ENCODE results near the gene PAPOLB.
"Not testable (repeated sequence)": the region's sequence is repeated elsewhere in the genome, so short reads cannot be mapped to it uniquely, and the experiment has no call there.

The PAPOLB gene

GRCh38 chr7:4861673-4862072 lies at the start of gene PAPOLB:
Gene PAPOLB, minus strand, starts transcription at chr7:4862030. Its CDS starts 220 bp downstream, at chr7:4861810.
- no peak for DNase-seq (ENCODE audit: low read depth in 3 of 3)

DNA sequence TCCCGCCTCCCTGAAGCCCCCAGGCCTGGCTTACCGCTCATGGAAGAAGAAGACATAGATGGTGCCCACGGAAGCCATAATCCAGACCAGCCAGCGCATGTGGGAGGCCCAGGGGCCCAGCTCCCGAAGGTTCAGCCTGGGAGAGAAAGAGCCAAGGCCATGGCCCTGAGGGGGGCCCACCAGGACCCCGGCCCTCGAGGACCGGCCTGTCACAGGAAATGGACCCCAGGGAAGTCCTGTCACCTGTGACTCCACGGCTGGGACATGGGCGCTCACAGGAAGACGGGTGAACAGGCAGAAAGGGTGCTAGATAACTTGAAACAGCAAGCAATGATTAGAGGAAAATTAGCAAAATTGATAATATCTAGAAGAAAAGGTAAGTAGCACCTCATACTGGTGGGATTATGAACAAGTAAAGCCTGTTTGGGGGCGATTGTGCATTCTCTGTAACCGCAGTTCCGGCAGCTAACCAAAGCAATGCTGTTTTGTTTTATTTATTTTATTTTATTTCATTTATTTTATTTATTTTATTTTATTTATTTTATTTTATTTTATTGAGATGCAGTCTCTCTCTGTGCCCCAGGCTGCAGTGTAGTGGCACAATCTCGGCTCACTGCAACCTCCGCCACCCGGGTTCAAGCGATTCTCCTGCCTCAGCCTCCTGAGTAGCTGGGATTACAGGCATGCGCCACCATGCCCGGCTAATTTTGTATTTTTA lies 49.4 kb upstream of the PAPOLB start:
- no peak for DNase-seq (ENCODE audit: low read depth in 3 of 3)

- DNase-seq (ENCODE audit: low read depth in 3 of 3), result no peak
Observed at GRCh38 chr7:4906682-4907081, 44.9 kb upstream of the PAPOLB start.

- DNase-seq (ENCODE audit: low read depth in 3 of 3), result no peak
Observed at GRCh38 chr7:4905171-4905570, 43.3 kb upstream of the PAPOLB start.

- DNase-seq (ENCODE audit: low read depth in 3 of 3), result no peak
Observed at GRCh38 chr7:4904346-4904745, 42.5 kb upstream of the PAPOLB start.

DNA sequence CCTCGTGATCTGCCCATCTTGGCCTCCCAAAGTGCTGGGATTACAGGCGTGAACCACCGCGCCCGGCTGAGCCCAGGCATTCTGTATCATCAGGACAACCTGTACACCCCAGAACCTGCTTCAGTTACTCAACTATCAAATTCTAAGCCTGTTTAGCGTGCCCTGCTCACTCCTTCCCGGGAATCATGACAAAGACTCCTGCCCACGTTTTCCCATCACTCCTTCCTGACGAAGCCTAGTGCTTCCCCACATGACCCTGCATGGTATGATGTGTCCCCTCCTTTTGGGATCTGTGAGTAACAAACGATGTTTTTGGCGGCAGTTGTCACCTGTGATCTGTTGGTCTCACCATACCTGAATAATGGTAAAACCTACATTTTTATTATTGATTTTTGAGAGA lies 33.9 kb upstream of the PAPOLB start:
- DNase-seq (ENCODE audit: low read depth in 3 of 3), result no peak

DNA sequence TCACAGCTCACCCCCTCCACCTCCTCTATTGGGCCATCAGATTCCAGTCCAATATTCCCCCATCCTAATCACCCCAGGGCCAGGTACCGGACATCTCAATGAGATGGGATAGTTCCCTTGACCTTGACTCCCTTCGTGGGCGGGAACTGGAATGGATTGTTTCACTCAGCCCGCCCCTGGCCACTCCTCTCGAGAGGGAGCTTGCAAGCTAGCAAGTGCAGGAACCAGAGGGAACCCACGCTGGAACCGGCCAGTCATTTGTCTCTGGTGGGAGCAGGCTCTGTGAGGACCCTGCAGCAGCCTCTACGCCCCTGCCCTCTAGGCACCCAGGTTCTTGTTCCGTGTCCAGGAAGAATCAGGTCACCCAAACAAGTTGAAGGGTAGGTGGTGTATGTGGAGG lies 32.7 kb upstream of the PAPOLB start:
- no peak for DNase-seq (ENCODE audit: low read depth in 3 of 3)

GRCh38 chr7:4893929-4894475 lies 32.2 kb upstream of the PAPOLB start:
- DNase-seq (ENCODE audit: low read depth in 3 of 3), result no peak

- not testable (repeated sequence) for DNase-seq (ENCODE audit: low read depth in 3 of 3)
Observed at GRCh38 chr7:4893188-4893587, 31.4 kb upstream of the PAPOLB start.

GRCh38 chr7:4891522-4891921 lies 29.7 kb upstream of the PAPOLB start:
- DNase-seq (ENCODE audit: low read depth in 3 of 3), result not testable (repeated sequence)

- DNase-seq (ENCODE audit: low read depth in 3 of 3), result no peak
Observed at GRCh38 chr7:4889682-4890081, 27.9 kb upstream of the PAPOLB start.

DNA sequence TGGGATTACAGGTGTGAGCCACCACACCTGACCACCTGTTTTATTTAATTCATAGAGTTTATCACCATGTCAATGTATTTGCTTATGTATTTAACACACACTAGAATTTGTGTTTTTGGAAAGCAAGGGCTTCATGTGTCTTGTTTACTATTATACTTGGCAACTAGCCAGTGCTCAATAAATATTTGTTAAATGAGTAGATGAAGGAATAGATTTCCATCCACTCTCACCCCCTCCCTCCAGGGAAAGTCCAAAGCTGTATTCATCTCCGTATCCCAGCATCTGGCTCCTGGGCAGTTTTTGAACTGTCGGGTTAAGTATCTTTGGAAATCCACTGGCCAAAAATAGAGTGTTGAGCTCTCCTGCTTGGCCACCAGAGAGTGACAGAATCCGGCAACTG lies 26.3 kb upstream of the PAPOLB start:
- DNase-seq (ENCODE audit: low read depth in 3 of 3), result no peak

DNA sequence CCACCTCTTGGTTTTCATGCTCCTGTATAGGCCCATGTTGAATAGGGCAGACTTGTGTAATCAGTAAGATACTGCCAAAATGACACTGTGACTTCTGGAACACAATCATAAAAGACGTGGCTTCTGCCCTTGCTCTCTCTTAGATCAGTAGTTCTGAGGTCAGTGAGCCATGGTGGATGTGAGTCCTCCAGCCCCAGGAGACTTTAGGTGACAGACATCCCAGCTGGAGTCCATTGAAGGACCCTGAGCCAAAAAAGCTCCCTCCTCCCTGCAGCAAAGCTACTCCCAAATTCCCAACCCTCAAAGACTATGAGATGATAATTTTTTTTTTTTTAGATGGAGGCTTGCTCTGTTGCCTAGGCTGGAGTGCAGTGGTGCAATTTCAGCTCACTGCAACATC lies 24.8 kb upstream of the PAPOLB start:
- DNase-seq (ENCODE audit: low read depth in 3 of 3), result no peak

DNA sequence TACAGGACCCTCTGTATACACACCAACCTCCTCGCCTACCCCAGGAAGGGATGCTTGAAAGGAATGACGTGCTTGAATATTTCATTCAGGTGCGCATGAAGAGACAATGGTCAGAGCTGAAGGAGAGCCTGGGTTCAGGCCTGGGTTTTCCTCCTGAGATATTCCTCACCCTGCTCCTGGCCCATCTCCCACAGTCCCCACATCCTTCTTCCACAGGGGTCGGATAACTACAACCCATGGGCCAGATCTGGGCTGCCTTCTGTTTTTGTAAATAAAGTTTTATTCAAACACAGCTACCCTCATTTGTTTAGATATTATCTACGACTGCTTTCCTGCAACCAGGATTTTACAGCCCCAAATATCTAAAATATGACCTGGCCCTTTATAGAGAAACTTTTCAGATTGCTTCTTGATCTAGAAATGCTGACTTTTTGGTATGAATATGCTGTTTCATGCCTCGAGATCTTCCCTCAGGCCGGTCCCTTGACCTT lies 23.5 kb upstream of the PAPOLB start:
- no peak for DNase-seq (ENCODE audit: low read depth in 3 of 3)

DNA sequence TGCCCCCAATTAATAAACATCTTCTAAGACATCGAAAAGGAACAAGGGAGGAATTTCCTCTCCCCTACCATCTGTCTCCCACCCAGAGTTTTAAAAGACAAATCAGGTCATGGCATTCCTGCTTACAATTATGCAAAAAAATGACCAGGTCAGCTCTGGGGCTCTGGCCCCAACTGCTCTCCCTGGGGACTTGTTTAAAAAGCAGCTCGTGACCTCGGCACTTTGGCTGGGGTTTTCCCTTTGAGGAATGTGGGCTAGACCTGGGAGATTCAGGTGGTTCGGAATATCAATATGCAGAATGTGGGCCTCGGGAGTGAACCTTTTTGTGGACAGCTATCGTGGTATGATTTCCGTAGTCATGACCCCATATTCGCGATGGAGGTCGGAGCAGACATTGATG lies 22.3 kb upstream of the PAPOLB start:
- DNase-seq (ENCODE audit: low read depth in 3 of 3), result no peak

DNA sequence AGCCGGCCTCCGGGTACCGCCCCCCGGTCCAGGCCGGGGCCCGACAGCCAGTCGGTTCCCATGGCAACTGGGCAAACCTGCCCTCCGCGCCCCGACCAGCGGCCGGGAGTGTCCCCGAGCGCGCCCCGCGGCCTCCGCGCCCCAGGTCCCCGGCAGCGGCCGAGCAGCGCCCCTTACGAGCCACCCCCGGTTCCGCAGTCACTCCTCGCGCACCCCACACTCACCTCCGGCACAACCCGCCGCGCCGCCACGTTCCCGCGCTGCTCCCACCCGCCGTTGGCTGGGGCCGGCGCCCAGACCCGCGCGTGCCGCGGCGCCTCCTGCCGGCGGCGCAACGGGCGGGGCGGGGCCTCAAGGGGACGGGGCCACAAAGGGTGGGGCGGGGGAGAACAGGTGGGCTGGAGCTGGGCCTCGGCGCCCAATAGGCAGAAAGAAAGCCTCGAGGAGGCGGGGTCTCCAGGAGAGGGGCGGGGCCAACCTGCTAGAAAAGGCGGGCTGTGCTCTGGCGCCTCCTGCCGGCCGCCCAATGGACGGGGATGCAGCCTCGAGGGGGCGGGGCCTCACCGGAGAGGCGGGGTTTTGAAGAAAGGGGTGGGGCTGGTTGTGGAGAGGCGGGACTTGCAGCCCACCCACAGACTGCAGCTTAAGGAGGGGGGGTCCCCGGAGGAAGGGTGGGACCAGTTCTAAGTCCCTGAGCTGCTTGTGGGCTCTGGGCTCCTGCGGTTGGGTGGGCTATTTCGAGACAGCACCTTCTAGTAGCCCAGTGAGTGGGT lies 21.7 kb upstream of the PAPOLB start, which contains the start of gene RADIL:
TSS of gene RADIL (minus strand) at position 345 of the 773 bp plus-strand sequence. CDS start 5,577 bp downstream, outside the sequence.
- peak; percentile 84 to 93 (median 93) for DNase-seq (ENCODE audit: low read depth in 3 of 3)

DNA sequence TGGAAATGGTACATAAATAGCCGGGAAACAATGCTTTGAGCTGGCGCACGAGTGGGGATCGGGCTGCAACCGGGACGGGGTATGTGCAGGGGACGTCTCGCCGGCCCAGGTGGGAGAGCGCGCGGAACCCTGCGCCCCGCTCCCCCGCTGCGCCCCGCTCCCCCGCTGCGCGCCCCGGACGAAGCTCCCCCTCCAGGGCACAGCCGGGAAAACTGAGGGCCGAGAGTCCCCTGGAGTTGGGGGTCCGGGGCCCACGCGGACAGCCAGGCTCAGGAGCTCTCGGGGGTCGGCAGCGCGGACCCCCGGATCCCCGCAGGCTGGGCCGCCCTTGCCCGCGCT lies 21.2 kb upstream of the PAPOLB start:
- no peak for DNase-seq (ENCODE audit: low read depth in 3 of 3)

GRCh38 chr7:4882169-4883032 lies 20.6 kb upstream of the PAPOLB start:
- DNase-seq (ENCODE audit: low read depth in 3 of 3), result no peak

GRCh38 chr7:4880218-4880617 lies 18.4 kb upstream of the PAPOLB start:
- DNase-seq (ENCODE audit: low read depth in 3 of 3), result no peak

DNA sequence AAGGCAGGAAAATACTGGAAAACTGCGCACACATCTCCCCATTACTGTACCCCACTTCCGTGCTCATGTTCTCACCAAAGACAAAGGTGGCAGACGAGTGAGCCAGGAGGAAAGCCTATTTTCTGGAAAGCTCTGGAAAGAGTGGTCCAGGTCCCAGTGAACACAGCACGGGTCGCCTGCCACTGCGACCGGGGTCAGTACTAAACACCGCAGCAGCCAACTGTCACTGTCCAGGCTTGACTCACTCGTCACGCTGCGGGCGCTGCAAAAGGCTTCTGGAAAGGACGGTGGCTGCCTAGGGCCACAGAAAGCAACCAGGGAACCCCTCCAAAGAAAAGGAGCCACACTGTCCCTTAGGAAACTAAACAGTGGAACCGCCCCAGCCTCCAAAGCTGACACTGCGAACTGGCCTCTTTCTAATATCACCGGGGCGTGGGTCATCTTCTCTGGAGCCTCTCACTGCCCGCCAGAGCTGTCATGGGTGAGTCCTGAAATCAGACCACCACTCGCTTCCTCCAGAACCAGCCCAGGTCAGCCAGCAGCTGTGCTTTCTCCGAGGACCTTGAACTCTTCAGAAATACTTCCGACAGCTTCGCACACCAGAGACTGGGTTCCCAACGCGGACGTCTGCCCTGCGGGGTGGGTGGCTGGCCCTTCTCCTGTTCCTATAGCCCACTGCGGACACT lies 17.7 kb upstream of the PAPOLB start:
- no peak for DNase-seq (ENCODE audit: low read depth in 3 of 3)

Measured in stimulated activated CD4-positive, alpha-beta T cell treated with anti-CD3 and anti-CD28 coated beads, TNF-alpha, amount 100 ng/mL, for 48 hours (primary cell).